ENCODE measurements around the gene BCL7C.
"Not testable (repeated sequence)": the region's sequence is repeated elsewhere in the genome, so short reads cannot be mapped to it uniquely, and the experiment has no call there.

Gene BCL7C

DNA sequence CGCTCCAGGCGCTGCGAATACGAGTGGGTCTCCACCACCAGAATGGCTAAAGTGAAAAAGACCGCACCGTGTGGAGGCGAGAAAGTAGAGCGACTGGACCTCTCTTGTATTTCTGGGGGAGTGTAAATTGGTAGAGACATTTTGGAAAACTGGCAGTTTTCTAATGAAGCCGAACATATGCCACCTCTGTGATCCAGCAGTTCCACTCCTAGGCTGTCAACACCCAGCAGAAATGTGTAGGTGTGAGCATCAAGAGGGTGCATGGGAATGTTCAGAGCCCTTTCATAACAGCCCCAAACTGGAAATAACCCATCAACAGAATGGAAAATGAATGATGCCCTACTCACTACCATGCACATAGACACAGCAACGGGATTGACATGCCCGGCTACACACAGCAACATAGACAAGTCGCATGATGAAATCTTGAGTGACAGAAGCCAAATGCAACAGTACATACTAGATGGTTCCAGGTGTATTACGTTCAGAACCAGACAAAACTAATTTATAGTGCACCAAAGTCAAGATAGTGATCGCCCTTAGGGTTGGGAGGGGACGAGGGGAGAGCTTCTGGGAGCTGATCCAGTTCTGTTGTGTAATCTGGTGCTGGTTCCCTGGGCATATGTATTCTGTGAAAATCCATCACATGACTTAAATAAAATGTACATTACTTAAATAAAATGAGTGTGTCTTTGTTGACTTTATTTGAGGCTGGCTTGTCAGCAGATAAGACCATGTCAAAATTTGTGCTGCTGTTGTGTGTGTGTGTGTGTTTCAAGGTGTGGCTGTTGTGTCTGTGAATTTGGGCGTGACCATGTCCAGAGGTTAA, 877 bp upstream of the BCL7C start:
- no peak for DNase-seq (ENCODE audit: low spot score)

DNA sequence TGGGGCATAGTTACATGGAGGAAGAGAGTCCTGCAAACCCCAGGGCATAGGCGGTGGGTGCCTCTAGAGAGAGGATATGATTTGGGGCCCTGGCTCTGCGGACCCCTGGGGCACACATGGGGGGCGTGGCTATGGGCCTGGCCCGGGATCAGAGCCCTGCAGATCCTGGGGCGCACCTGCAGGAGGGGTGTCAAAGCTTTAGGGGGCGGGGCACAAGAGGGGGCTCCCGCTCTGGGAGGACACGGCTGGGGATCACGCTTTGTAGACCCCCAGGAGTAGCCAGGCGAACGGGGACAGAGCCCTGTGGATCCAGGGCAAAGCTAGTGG, 497 bp downstream of the BCL7C start:
- DNase-seq (ENCODE audit: low spot score): no peak

DNA sequence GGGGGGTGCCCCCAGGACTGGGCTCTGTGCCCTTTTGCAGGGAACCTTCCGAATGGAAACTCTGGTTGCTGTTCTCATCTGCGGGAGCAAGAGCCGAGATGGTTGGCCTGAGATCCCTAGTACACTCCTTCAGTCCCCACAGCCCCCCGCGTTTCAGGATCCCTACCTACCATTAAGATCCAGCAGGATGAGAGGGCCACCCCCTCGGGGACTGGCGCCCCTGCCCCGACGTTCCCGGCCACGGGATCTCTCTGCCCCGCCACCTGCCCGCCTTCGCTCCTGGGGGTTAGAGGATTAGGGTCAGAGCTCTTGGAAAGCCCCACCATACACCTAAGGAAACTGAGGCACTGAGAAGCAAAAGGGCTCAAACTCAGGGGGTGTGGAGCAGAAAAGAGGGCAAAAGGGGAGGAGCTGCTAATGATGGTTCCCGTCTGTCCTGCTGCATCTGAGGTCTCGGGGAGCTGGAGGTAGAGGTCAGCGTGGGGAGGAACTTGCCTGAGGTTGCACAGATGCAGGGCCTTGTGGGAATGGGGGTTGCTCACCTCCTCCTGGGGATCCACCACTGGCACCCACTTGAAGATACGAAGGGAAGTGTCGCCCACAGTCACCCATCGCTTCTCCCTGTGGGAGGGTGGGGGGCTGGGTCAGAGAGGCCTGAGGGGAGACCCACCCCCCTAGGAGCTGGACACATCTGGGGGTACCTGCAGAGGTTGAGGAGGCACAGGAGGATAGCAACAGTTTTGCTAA, 1.0 kb downstream of the BCL7C start:
- no peak for DNase-seq (ENCODE audit: low spot score)

DNA sequence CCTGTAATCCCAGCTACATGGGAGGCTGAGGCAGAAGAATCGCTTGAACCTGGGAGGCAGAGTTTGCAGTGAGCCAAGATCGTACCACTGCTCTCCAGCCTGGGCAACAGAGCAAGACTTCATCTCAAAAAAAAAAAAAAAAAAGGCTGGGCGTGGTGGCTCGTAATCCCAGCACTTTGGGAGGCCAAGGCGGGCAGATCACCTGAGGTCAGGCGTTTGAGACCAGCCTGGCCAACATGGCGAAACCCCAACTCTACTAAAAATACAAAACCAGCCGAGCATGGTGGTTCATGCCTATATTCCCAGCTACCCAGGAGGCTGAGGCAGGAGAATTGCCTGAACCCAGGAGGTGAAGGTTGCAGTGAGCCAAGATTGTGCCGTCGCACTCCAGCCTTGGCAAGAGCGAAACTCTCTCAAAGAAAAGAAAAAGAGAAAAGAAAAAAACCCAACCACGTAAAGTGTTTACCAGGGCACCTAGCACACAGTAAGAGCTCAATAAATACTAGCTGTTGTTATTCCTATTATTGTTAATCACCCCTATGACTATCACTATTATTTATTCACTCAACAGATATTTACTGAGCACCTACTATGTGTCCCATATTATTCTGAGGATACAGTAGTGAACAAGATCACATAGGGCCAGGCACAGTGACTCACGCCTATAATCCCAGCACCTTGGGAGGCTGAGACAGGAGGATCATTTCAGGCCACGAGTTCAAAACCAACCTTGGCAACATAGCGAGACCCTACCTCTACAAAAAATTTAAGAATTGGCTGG, 2.6 kb downstream of the BCL7C start:
- DNase-seq (ENCODE audit: low spot score): not testable (repeated sequence)

DNA sequence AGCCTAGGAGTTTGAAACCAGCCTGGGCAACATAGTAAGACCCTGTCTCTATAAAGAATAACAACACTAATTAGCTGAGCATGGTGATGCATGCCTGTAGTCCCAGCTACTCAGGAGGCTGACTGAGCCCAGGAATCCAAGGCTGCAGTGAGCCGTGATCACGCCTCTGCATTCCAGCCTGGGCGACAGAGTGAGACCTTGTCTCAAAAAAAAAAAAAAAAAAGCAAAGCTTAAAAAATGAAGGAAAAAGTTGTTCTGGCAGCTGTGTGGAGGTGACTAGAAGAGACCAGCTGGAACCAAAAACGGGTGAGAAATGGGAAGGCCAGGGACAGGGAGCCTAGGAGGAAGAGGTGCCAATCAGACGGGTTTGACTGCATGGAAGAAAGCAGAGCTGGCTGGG, 4.2 kb downstream of the BCL7C start:
- DNase-seq (ENCODE audit: low spot score): no peak

DNA sequence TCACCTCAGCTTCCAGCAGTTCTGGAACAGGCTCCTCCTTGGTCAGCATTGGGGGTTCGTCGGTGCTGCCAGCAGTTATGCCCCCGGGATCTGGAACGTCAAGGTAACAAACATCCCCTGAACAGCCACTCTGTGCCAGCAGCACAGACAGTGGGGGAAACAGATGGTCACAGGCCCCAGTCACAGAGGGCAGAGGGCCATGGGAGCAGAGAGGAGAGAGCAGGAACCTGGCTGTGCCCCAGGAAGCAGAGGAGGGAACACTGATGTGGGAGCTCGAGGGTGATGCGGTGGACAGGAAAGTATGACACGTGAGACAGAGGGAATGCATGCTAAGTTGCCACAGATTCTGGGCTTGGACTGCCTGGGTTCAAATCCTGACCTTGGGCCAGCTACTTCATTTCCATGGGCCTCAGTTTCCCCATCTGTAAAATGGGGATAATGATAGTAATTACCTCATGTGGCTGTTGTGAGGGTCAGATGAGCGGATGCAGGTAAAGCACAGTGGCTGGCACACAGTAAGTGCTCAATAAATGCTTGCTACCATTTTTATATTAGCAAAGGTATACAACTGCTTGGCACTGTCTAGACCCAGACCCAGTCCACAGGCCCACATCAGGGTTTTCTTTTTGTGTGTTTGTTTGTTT, 4.9 kb downstream of the BCL7C start:
- DNase-seq (ENCODE audit: low spot score): no peak

DNA sequence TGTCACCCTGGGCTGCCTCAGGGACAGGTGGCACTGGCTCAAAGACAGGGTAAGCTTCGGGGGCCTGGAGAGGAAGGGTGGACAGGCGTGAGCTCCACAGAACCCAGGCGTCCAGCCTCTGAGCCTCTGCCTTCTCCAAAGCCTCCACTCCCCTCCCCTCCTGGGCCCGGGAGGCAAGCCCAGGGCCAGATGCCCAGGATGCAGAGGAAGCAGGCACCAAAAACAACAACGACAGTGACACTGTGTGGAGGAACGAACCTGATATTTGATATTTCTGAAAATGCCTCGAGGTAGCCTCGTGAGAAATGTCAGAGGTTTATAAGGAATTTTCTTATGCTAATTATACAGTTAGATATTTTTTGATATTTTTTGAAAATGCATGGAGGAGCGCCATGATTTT, 6.0 kb downstream of the BCL7C start:
- no peak for DNase-seq (ENCODE audit: low spot score)

DNA sequence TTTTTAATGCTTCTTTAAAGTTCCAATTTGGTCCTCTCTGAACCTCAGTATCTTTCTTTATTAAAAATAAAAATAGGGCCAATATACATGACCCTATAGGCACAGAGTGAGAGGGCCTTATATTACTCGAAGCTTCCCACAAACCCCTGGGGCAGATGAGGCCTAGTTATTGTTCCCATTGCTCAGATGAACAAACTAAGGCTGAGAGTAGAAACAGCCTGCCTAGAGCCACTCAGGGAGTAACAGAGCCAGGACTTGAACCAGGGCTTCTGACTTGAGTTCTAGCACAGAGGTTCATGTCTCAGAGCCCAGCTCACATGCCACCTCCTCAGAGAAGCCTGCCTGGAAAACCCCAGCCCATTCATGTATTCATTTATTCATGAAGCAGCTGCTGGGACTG, 7.7 kb downstream of the BCL7C start:
- no peak for DNase-seq (ENCODE audit: low spot score)

DNA sequence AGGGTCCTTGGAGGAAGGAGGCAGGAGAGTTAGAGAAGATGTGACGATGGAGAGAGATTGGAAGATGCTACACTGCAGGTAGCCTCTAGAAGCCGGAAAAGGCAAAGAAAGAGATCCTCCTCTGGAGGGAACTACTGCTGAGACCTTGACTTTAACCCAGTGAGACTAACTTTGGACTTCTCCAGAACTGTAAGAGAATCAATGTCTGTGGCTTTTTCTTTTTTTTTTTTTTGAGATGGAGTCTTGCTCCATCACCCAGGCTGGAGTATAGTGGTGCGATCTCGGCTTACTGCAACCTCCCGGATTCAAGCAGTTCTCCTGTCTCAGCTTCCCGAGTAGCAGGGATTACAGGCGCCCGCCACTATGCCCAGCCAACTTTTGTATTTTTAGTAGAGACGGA, 8.7 kb downstream of the BCL7C start:
- DNase-seq (ENCODE audit: low spot score): no peak

DNA sequence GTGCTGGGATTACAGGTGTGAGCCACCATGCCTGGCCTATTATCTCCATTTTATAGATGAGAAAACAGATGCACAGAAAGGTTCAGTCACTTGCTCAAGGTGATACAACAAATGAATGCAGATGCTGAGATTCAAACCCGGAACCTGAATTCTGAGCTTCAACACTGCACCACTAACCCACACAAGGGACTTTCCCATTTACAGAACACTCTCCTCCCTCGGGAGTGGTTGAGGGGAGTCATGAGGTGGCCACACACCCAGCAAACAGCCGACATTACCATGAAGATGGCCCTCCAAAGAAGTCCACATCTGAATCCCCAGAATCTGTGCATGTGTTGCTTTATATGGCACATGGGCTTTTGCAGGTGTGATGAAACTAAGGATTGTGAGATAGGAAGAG, 9.1 kb downstream of the BCL7C start:
- no peak for DNase-seq (ENCODE audit: low spot score)

DNA sequence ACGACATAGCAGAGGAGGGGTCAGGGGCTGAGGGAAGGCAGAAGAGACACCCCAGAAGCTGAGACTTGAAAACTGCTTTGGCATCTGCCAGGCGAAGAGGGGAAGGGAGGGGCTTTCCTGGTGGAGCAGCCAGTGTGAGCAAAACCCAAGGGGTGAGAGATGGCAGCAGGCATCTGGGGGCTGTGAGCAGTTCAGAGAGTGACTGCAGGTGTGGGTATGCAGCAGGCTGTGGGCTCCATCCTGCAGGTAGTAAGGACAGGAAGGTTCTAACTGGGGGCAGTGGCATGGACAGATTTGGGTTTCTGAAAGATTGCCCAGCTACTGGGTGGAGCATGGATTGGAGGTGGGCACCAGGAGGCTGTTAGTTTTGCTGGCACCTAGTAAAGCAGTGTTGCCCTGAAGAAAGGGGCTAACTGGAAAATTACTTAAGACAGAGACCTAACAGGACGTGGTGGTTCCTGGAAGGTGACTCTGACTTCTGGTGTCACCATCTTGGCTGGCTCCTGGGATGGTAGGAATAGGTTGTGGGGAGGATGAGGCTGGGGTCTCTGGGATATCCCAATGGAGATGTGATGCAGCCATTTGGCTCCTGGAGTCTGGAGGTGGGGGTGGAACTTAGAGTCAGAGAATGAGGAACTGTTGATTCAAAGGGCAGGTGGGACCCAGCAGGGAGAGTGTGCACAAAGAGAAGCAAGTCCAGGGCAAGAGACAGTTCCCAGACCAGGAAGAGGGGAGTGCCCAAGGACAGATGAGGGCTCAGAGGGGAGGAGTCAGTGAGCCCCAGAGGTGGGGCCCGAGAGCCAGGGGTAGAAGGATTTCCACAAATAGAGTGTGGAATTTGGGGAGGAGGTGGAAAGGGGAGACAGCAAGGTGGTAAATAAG, 11.2 kb downstream of the BCL7C start:
- no peak for DNase-seq (ENCODE audit: low spot score)

DNA sequence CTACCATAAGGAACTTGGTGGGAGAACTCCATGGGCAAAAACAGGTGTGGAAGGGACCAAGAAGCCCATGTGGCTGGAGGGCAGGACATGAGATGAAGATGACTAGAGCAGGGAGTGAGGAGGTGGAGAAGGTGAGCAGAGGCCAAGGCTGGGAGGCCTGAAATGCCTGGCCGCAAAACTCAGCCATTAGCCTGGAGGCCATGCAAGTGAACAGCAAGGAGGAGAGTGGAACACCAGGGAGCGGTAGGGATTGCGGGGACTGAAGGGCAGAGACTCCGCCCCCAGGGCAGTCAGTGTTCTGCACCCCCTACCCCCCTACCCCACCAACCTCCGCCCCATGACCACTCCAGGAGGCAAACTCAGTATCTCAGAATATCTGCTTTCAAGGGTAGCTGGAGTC, 17.0 kb downstream of the BCL7C start:
- DNase-seq (ENCODE audit: low spot score): no peak

DNA sequence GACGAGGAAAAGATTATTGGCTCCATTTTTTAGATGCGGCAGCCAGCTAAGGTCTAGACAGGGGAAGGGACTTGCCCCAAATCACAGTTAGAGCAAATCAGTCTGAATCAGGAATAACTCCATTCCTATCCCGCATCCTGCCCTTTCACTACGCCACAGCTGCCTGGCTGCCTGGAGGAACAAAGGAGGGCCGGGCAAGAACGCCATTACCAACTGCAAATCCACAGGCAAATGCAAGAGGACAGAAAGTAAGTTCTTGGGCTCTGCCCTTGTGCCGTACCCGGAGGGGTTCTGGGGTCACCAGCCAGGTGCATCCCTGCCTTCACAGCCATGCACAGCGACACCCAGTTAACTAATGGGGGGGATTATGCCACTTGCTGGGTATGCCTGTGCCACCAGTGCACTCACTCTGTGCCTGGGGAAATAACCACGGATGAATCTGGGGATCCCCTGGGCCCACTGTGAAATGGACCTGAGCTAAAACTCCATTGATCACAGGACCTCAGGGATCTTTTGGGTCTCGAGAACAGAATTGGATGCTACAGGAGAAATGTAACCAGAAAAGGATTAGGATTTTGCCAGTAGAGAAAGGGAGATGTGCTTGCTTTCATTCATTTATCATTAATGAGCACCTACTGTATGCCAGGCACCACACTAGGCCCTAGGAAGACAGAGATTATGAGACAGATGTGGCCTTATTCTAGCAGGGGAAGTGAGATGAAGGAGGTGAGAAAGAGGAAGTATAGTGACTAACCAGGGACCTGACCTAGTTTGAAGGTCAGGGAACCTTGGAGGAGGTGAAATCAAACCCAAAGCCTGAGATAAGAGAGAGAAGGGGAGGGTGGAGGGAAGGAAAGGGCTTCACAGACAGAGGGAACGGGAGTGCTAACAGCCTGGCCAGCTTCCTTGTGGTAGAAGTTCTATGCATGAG, 17.7 kb downstream of the BCL7C start:
- peak; percentile 45 for DNase-seq (ENCODE audit: low spot score)

DNA sequence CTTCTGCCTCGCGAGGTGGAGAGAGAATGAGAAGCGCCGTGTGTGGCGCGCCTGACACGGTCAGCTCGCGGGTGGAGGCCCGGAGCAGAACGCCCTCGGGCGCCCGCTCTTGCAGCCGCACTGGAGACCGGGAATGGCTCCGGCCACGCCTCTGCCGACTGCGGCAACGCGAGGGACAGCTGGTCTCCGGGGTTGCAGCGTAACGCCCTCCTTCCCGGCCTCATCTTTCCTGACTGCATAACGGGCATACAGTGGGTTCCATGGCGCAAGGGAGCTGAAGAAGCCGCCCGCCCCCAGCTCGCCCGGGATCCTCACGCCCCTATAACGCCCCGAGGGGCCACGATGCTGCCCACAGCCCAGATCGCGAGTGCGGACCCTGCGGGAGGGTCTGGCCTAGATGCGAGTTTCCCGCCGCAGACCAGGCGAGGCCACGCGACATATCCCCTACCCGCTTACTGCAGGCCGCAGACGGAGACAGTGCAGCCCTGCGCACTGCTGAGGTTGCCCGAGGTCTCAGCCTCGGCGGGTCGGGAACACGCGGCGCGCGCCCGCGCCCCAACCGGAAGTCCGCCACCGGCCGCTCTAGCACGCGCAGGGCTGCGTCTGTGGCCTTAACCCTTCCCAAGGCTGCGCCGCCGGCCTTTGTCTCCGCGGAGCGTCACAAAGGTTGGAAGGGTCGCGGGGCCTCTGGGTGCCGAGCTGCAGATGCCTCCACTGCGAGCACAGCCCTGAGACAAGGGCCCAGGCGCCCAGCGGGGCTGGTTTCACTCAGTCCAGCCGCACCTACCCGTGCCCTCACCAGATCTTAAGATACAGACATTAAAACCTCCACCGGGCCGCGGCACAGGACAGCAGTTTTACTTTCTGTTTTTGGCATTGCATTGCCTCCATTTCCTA, 18.8 kb downstream of the BCL7C start:
- DNase-seq (ENCODE audit: low spot score): peak; percentile 90

DNA sequence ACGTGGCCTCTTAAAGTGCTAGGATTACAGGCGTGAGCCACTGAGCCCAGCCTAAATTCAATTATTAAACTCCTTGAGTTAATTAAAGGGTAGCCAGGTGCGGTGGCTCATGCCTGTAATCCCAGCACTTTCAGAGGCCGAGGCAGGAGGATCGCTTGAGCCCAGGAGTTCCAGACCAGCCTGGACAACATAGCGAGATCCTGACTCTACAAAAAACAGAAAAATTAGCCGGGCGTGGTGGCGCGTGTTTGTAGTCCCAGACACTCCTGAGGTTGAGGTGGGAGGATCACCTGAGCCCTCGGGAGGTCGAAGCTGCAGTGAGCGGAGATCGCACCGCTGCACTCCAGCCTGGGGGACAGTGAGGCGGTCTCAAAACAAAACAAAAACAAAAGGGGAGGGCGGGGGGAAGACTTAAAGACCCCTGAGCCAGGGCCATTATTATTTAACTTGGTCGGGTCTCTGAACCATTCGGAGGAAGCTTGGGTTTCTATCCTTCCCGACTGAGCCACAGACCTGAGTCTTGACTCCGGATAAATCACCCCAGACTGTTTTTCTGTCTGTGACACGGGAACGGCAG, 19.5 kb downstream of the BCL7C start:
- no peak for DNase-seq (ENCODE audit: low spot score)

DNA sequence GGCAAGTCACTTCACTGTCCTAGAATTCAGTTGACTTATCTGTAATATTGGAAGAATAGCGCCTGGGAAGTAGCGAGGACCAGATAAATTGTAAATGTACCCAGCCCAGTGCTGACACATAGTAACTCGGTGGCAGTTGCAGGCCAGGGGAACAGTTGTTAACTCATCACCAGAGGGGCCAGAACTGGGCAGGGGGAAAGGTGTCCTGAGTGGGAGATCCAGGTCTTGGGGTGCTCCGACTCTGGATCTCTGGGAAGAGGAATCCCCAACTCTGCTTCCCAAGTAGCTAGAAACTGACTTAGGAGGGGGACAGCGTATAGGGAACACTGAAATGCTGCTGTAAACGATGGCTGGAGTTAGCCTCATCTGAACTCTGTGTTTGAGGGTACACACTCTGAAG, 23.0 kb downstream of the BCL7C start:
- no peak for DNase-seq (ENCODE audit: low spot score)

DNA sequence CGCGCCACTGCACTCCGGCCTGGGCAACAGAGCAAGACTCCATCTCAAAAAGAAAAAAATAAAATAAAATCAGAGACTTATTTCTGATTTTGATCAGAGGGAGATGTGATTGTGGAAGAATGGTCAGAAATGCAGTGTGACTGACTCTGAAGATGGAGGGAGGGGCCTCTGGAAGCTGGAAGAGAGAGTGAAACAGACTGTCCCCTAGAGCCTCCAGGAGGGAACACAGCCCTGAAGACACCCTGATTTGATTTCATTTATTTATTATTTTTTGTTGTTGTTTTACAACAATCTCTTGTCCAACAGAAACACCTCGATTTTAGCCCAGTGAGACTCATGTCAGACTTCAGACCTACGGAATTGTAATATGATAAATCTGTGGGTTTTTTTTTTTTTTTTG, 26.1 kb downstream of the BCL7C start:
- no peak for DNase-seq (ENCODE audit: low spot score)

DNA sequence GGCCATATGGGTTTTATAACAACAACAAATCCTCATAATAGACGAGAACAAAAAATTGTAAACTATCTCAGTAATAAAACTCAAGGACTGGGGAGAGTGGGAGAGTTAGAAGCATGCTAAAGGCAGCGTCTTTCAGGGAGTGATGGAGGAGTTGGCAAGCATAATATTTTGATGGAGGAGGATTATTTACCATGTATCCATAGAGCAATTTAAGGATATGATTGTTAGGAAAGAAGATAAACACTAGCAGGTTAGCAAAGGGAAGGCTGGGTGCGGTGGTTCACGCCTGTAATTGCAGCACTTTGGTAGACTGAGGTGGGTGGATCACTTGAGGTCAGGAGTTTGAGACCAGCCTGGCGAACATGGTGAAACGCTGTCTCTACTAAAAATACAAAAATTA, 27.8 kb downstream of the BCL7C start:
- DNase-seq (ENCODE audit: low spot score): no peak

DNA sequence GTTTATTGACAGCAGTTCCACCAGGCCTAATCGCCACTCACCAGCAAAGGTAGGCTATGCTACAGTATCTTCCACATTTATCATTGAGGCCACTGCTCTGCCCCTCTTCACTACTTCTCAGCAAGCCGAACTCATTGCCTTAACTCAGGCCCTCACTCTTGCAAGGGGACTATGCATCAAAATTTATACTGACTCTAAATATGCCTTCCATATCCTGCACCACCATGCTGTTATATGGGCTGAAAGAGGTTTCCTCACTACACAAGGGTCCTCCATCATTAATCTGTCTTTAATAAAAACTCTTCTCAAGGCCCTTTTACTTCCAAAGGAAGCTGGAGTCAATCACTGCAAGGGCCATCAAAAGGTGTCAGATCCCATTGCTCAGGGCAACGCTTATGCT, 30.7 kb downstream of the BCL7C start:
- DNase-seq (ENCODE audit: low spot score): not testable (repeated sequence)

Measured in AG08396 (cell line).